HepG2 (cell line): ENCODE data around the gene DNAJC28. TPM values are rescaled to one million over a fixed set of nuclear protein-coding genes. Genes with fewer than 3 reads are reported as not detected.

ENCODE experiments used
- AKAP8 ChIP-seq: sonication (generic); formaldehyde crosslinking; IDR thresholded peaks from 2 replicates; pipeline ENCODE4 v1.5.1; 2020; ENCODE audit warnings: mild to moderate bottlenecking, missing genetic modification reagents
- SETDB1 ChIP-seq: sonication (generic); formaldehyde crosslinking; IDR thresholded peaks from 2 replicates; pipeline ENCODE4 v1.5.1; 2020; ENCODE audit warnings: missing genetic modification reagents, mild to moderate bottlenecking, borderline replicate concordance
- ZBTB40 ChIP-seq, 2 experiments: fragments of 450-650 bp in 1 of 2; sonication (generic) in 1 of 2; formaldehyde crosslinking in 1 of 2; IDR thresholded peaks; 2 replicates each; pipeline versions ENCODE4 v1.6.1 to v1.8.0; 2016 to 2022; ENCODE audit warnings: antibody characterized with exemption in 1 of 2, mild to moderate bottlenecking in 1 of 2, missing genetic modification reagents in 1 of 2
- ZNF329 ChIP-seq: sonication (generic); formaldehyde crosslinking; IDR thresholded peaks from 2 replicates; pipeline ENCODE4 v1.9.0; 2021; ENCODE audit warnings: low read depth, mild to moderate bottlenecking, missing genetic modification reagents
- ZNF484 ChIP-seq: sonication (generic); formaldehyde crosslinking; IDR thresholded peaks from 2 replicates; pipeline ENCODE4 v1.5.1; 2020; ENCODE audit warnings: mild to moderate bottlenecking, low read depth, missing genetic modification reagents, borderline replicate concordance
- polyA plus RNA-seq, 8 experiments: library from polyadenylated mRNA; depleted of rRNA in 3 of 8; stranded (reverse) in 7 of 8; unstranded in 1 of 8; fragments of >200 nt; fragmentation: Illumina TruSeq in 4 of 8; extraction: Trizol in 4 of 8; gene quantifications; 2 replicates each; pipeline versions ENCODE4 v1.2.1 to v1.2.3, GENCODE V29; 2011 to 2016; ENCODE audit warnings: low read depth in 4 of 8, missing spikeins in 1 of 8, mixed read lengths in 1 of 8; ENCODE audit not compliant: insufficient read depth in 1 of 8
- total RNA-seq, 5 experiments: library from RNA; depleted of rRNA; stranded (reverse); fragments of >200 nt; fragmentation: Illumina TruSeq; extraction: Trizol; gene quantifications; 2 replicates each; pipeline ENCODE4 v1.2.3, GENCODE V29; 2016; ENCODE audit warnings: low read depth in 1 of 5

The DNAJC28 gene
- total and polyA plus RNA-seq, 2 of the 13 experiments (the other 11 are each of a cell fraction or from before 2014, with no cell fraction given): 1.5 to 3.3 TPM

DNA sequence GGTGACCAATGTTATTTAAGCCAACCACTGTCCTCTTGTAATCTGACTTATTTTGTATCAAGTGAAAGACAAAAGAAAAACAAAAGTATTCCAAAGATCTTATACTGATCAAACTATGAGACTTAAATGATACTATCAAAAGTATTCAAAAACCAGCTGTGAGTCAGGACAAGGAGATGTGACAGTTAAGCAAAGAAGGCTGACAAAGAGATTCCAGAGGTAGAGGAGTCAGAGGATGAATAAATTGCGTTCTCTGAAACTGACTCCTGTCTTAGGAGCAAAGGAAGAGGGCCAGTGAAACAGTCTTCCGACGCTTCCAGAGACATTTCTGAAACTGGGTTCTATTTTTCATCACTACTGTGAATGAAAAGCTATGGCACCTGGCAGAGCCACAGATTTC lies 32.7 kb downstream of the DNAJC28 start (continued):
- TF ChIP-seq ZBTB40 (IDR thresholded peaks at IDR 0.05): no peak
- no peak for TF ChIP-seq ZBTB40 (CRISPR knock-in tag; IDR thresholded peaks at IDR 0.05)
- no peak for TF ChIP-seq ZNF484 (CRISPR knock-in tag)
- TF ChIP-seq ZNF329 (CRISPR knock-in tag): no peak
- no peak for TF ChIP-seq SETDB1 (CRISPR knock-in tag)
- no peak for TF ChIP-seq AKAP8 (CRISPR knock-in tag)
- TF ChIP-seq, all 625 proteins: peak for 0
